HEK293 (cell line): ENCODE results near the gene COQ10B.

Experiments
- CTCF ChIP-seq: fragments of 450-650 bp; formaldehyde crosslinking; IDR thresholded peaks from 2 replicates; pipeline ENCODE4 v1.5.1; 2016; ENCODE audit warnings: missing biosample characterization, missing genetic modification characterization
- HOXC10 ChIP-seq: sonication (generic); formaldehyde crosslinking; IDR thresholded peaks from 2 replicates; pipeline ENCODE4 v1.8.1; 2023; ENCODE audit warnings: mild to moderate bottlenecking, missing genetic modification reagents
- TCF7L2 ChIP-seq: IDR thresholded peaks from 2 replicates; pipeline ENCODE4 v1.6.1; 2011; ENCODE audit warnings: low read depth, mild to moderate bottlenecking, inconsistent platforms, low read length, moderate library complexity, borderline replicate concordance
- ZEB2 ChIP-seq: fragments of 450-650 bp; formaldehyde crosslinking; IDR thresholded peaks from 2 replicates; pipeline ENCODE4 v1.5.1; 2016; ENCODE audit warnings: missing biosample characterization, missing genetic modification characterization
- ZNF501 ChIP-seq: fragments of 450-650 bp; formaldehyde crosslinking; IDR thresholded peaks from 2 replicates; pipeline ENCODE4 v1.5.1; 2016; ENCODE audit warnings: missing biosample characterization, missing genetic modification characterization
- ZNF654 ChIP-seq: fragments of 450-650 bp; formaldehyde crosslinking; IDR thresholded peaks from 2 replicates; pipeline ENCODE4 v1.5.1; 2016; ENCODE audit warnings: low read depth, missing biosample characterization, missing genetic modification characterization
- ZNF747 ChIP-seq: fragments of 450-650 bp; formaldehyde crosslinking; IDR thresholded peaks from 2 replicates; pipeline ENCODE4 v1.5.1; 2016; ENCODE audit warnings: missing biosample characterization, missing genetic modification characterization
- ZNF785 ChIP-seq: fragments of 450-650 bp; formaldehyde crosslinking; IDR thresholded peaks from 2 replicates; pipeline ENCODE4 v1.5.1; 2016; ENCODE audit warnings: missing biosample characterization, missing genetic modification characterization
- TF ChIP-seq, protein P1 (sequence below): fragments of 450-650 bp; formaldehyde crosslinking; IDR thresholded peaks from 2 replicates; pipeline ENCODE4 v1.5.1; 2016; ENCODE audit warnings: missing biosample characterization, missing genetic modification characterization
- TF ChIP-seq, protein P2 (sequence below): fragments of 450-650 bp; formaldehyde crosslinking; IDR thresholded peaks from 2 replicates; pipeline ENCODE4 v1.5.1; 2016; ENCODE audit warnings: missing biosample characterization, missing genetic modification characterization

- no peak for TF ChIP-seq CTCF (tag by site-specific recombination)
- TF ChIP-seq ZEB2 = no peak
- no peak for TF ChIP-seq TCF7L2
- TF ChIP-seq, protein P1, sequence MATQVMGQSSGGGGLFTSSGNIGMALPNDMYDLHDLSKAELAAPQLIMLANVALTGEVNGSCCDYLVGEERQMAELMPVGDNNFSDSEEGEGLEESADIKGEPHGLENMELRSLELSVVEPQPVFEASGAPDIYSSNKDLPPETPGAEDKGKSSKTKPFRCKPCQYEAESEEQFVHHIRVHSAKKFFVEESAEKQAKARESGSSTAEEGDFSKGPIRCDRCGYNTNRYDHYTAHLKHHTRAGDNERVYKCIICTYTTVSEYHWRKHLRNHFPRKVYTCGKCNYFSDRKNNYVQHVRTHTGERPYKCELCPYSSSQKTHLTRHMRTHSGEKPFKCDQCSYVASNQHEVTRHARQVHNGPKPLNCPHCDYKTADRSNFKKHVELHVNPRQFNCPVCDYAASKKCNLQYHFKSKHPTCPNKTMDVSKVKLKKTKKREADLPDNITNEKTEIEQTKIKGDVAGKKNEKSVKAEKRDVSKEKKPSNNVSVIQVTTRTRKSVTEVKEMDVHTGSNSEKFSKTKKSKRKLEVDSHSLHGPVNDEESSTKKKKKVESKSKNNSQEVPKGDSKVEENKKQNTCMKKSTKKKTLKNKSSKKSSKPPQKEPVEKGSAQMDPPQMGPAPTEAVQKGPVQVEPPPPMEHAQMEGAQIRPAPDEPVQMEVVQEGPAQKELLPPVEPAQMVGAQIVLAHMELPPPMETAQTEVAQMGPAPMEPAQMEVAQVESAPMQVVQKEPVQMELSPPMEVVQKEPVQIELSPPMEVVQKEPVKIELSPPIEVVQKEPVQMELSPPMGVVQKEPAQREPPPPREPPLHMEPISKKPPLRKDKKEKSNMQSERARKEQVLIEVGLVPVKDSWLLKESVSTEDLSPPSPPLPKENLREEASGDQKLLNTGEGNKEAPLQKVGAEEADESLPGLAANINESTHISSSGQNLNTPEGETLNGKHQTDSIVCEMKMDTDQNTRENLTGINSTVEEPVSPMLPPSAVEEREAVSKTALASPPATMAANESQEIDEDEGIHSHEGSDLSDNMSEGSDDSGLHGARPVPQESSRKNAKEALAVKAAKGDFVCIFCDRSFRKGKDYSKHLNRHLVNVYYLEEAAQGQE = no peak
- TF ChIP-seq ZNF654 (tag by site-specific recombination) = no peak
- no peak for TF ChIP-seq ZNF785
- no peak for TF ChIP-seq ZNF747 (tag by site-specific recombination)
- no peak for TF ChIP-seq ZNF501 (tag by site-specific recombination)
- no peak for TF ChIP-seq HOXC10 (CRISPR knock-in tag)
- TF ChIP-seq, protein P2, sequence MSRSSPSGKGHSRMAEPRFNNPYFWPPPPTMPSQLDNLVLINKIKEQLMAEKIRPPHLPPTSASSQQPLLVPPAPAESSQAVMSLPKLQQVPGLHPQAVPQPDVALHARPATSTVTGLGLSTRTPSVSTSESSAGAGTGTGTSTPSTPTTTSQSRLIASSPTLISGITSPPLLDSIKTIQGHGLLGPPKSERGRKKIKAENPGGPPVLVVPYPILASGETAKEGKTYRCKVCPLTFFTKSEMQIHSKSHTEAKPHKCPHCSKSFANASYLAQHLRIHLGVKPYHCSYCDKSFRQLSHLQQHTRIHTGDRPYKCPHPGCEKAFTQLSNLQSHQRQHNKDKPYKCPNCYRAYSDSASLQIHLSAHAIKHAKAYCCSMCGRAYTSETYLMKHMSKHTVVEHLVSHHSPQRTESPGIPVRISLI (tag by site-specific recombination) = no peak
These were observed 34.0 kb downstream of the COQ10B start for GRCh38 chr2:197487385-197487784.
